K562 (cell line): Measurements from ENCODE around the gene RFNG. TPM values are rescaled to one million over a fixed set of nuclear protein-coding genes. Genes with fewer than 3 reads are reported as not detected.

ENCODE experiments used
- ATAC-seq: fragments of 200-7000 bp; cut with Tn5 transposase; 3 replicates; pipeline ENCODE4 v1.9.1; 2020; ENCODE audit warnings: moderate library complexity
- BruUV-seq: library from RNA; stranded (reverse); fragments of 400-500 nt; replicated peaks from 2 replicates; lab custom pipeline; 2021; lab: Mats Ljungman, UMichigan
- CTCF ChIA-PET: fragments of 300-600 bp; formaldehyde crosslinking; extraction: SDS; loops from one replicate; lab custom pipeline; 2021; ENCODE audit warnings: low intra/inter-chr PET ratio; lab: Yijun Ruan, JAX
- POLR2A ChIA-PET: fragments of 300-600, 350-650 bp; sonication (Branson Sonifier 250); formaldehyde crosslinking; extraction: SDS; loops from one replicate; lab custom pipeline; 2021; ENCODE audit warnings: antibody characterized with exemption, inconsistent platforms; lab: Yijun Ruan, JAX
- DNase-seq, 4 experiments: peaks; one replicate each; pipeline versions ENCODE4 v3.0.0 to v3.0.0-alpha.2; 2011 to 2018; ENCODE audit warnings: low spot score in 3 of 4, mixed read lengths in 3 of 4; ENCODE audit errors: extremely low read depth in 1 of 4
- FAIRE-seq: peaks from 2 replicates; lab custom pipeline; 2011; peaks lifted over from hg19 to GRCh38; lab: Jason Lieb, UNC
- H2AFZ ChIP-seq: 2 replicates; pipeline ENCODE4 v1.6.0; 2011; ENCODE audit warnings: low read depth, low read length, control low read depth, inconsistent platforms
- H3K27ac ChIP-seq: fragments of 200-600 bp; 3 replicates; pipeline ENCODE4 v1.8.0; 2011; ENCODE audit warnings: low read depth, mild to moderate bottlenecking, control low read depth, inconsistent platforms, low read length, moderate library complexity, mixed read lengths; ENCODE audit errors: extremely low read depth
- H3K27me3 ChIP-seq, 2 experiments: fragments of 300-600 bp in 1 of 2; 2 replicates in 1 of 2; 3 replicates in 1 of 2; pipeline versions ENCODE4 v1.6.0 to v1.8.0; 2011; ENCODE audit warnings: inconsistent platforms in 2 of 2, low read length in 2 of 2, mild to moderate bottlenecking in 1 of 2, mixed read lengths in 1 of 2, moderate library complexity in 1 of 2; ENCODE audit not compliant: control insufficient read depth in 2 of 2, insufficient read depth in 2 of 2
- H3K36me3 ChIP-seq: fragments of 300-600 bp; 3 replicates; pipeline ENCODE4 v1.8.0; 2011; ENCODE audit warnings: mild to moderate bottlenecking, low read length, inconsistent platforms; ENCODE audit not compliant: control insufficient read depth, insufficient read depth
- H3K4me1 ChIP-seq, 2 experiments: fragments of 200-600 bp in 1 of 2; replicated peaks in 1 of 2; 2 replicates in 1 of 2; 3 replicates in 1 of 2; pipeline versions ENCODE4 v1.5.1 to v1.8.0; 2011; ENCODE audit warnings: inconsistent platforms in 2 of 2, low read length in 2 of 2, mild to moderate bottlenecking in 1 of 2, mixed read lengths in 1 of 2, moderate library complexity in 1 of 2; ENCODE audit not compliant: control insufficient read depth in 2 of 2, insufficient read depth in 2 of 2
- H3K4me2 ChIP-seq: 2 replicates; pipeline ENCODE4 v1.6.1; 2011; ENCODE audit warnings: low read length, control low read depth, inconsistent platforms, mixed read lengths; ENCODE audit not compliant: insufficient read depth
- H3K4me3 ChIP-seq: fragments of 200-600 bp; sonication (generic), shearing (Covaris generic); 2 replicates; pipeline ENCODE4 v1.5.1; 2016; ENCODE audit warnings: control low read depth, inconsistent platforms
- H3K79me2 ChIP-seq: fragments of 200-600 bp; 3 replicates; pipeline ENCODE4 v1.8.0; 2011; ENCODE audit warnings: low read length, inconsistent platforms; ENCODE audit not compliant: control insufficient read depth, insufficient read depth
- H3K9ac ChIP-seq, 2 experiments: 2 replicates each; pipeline versions ENCODE4 v1.6.0 to v1.6.1; 2011; ENCODE audit warnings: low read depth in 2 of 2, low read length in 2 of 2, control low read depth in 1 of 2, inconsistent platforms in 1 of 2, mild to moderate bottlenecking in 1 of 2, mixed read lengths in 1 of 2; ENCODE audit not compliant: insufficient read depth in 1 of 2
- H3K9me1 ChIP-seq: one replicate; pipeline ENCODE4 v1.6.0; 2011; ENCODE audit warnings: inconsistent platforms, mild to moderate bottlenecking, low read length, moderate library complexity; ENCODE audit not compliant: control insufficient read depth, insufficient read depth
- H3K9me3 ChIP-seq: replicated peaks from 2 replicates; pipeline ENCODE4 v1.5.1; 2011; ENCODE audit warnings: low read depth, low read length, inconsistent platforms; ENCODE audit not compliant: control insufficient read depth, insufficient read depth
- H4K20me1 ChIP-seq: replicated peaks from 2 replicates; pipeline ENCODE4 v1.6.1; 2011; ENCODE audit warnings: low read length, inconsistent platforms, mixed read lengths; ENCODE audit not compliant: control insufficient read depth, insufficient read depth
- CTCFL ChIP-seq: IDR thresholded peaks from 2 replicates; pipeline ENCODE4 v1.6.1; 2011; ENCODE audit warnings: borderline replicate concordance, low read depth, mild to moderate bottlenecking, moderate library complexity, low read length; ENCODE audit not compliant: insufficient read depth, poor library complexity, severe bottlenecking
- GATA2 ChIP-seq: sonication (generic); formaldehyde crosslinking; IDR thresholded peaks from 2 replicates; pipeline ENCODE4 v1.4.0; 2020; ENCODE audit warnings: mild to moderate bottlenecking, missing genetic modification reagents
- HNRNPH1 ChIP-seq: fragments of 200-400 bp; formaldehyde crosslinking; optimal IDR thresholded peaks from 2 replicates; pipeline ENCODE3; 2017; ENCODE audit warnings: low read depth, mild to moderate bottlenecking, low read length, moderate library complexity
- HNRNPL ChIP-seq: fragments of 200-400 bp; formaldehyde crosslinking; IDR thresholded peaks from 2 replicates; pipeline ENCODE4 v1.6.1; 2017; ENCODE audit warnings: low read depth, mild to moderate bottlenecking, low read length
- NR2C2 ChIP-seq, 2 experiments: fragments of 200-800 bp in 1 of 2; sonication (Bioruptor generic) in 1 of 2; sonication (generic) in 1 of 2; formaldehyde crosslinking in 1 of 2; IDR thresholded peaks; 2 replicates each; pipeline versions ENCODE4 v1.6.1 to v1.8.0; 2016 to 2022; ENCODE audit warnings: mild to moderate bottlenecking in 1 of 2, missing compliant biosample characterization in 1 of 2, missing genetic modification characterization in 1 of 2, missing genetic modification reagents in 1 of 2
- PATZ1 ChIP-seq: fragments of 250-450 bp; sonication (Bioruptor Pico); IDR thresholded peaks from 2 replicates; pipeline ENCODE4 v1.5.0; 2020; ENCODE audit warnings: mild to moderate bottlenecking, borderline replicate concordance
- PML ChIP-seq: IDR thresholded peaks from 2 replicates; pipeline ENCODE4 v1.6.1; 2012; ENCODE audit warnings: low read length, inconsistent platforms
- POLR2A ChIP-seq: fragments of 450-650 bp; conservative IDR thresholded peaks from 2 replicates; pipeline ENCODE4 v1.6.1; 2016
- PPARD ChIP-seq: fragments of 250-450 bp; sonication (Bioruptor Pico); IDR thresholded peaks from 2 replicates; pipeline ENCODE4 v1.8.0; 2022; ENCODE audit warnings: inconsistent platforms, mild to moderate bottlenecking, moderate library complexity
- RBFOX2 ChIP-seq: fragments of 200-400 bp; formaldehyde crosslinking; IDR thresholded peaks from 2 replicates; pipeline ENCODE4 v1.6.1; 2017; ENCODE audit warnings: low read depth, mild to moderate bottlenecking, low read length, moderate library complexity
- RBM22 ChIP-seq: fragments of 200-400 bp; formaldehyde crosslinking; IDR thresholded peaks from 2 replicates; pipeline ENCODE4 v1.6.1; 2018; ENCODE audit warnings: low read length, low read depth; ENCODE audit not compliant: poor library complexity, severe bottlenecking
- SMAD4 ChIP-seq: fragments of 250-450 bp; sonication (Bioruptor Pico); conservative IDR thresholded peaks from 2 replicates; pipeline ENCODE4 v1.8.0; 2021; ENCODE audit warnings: inconsistent platforms, mild to moderate bottlenecking, moderate library complexity
- SUPT5H ChIP-seq: fragments of 450-650 bp; IDR thresholded peaks from 2 replicates; pipeline ENCODE4 v1.6.1; 2016
- ZBTB7A ChIP-seq: IDR thresholded peaks from 2 replicates; pipeline ENCODE4 v1.6.1; 2011; ENCODE audit warnings: low read depth, mild to moderate bottlenecking, low read length, moderate library complexity, borderline replicate concordance; ENCODE audit not compliant: control insufficient read depth
- ZNF143 ChIP-seq: sonication (generic); formaldehyde crosslinking; IDR thresholded peaks from 2 replicates; pipeline ENCODE4 v1.9.0; 2022; ENCODE audit warnings: mild to moderate bottlenecking, missing genetic modification reagents
- ZNF354B ChIP-seq: fragments of 250-450 bp; sonication (Bioruptor Pico); IDR thresholded peaks from 2 replicates; pipeline ENCODE4 v1.4.0; 2020
- WGBS: fragments of 100-300 bp; shearing (Covaris generic); methylation state at CpG from one replicate; pipeline ENCODE4 v1.1.6; 2016; ENCODE audit warnings: low coverage, mixed read lengths; ENCODE audit not compliant: insufficient coverage; ENCODE audit errors: missing lambda C conversion rate; 5-methylcytosine and 5-hydroxymethylcytosine counted together
- in situ Hi-C: fragments of 300-500 bp; cut with MboI; formaldehyde crosslinking; loops from 4 replicates; pipeline ENCODE4 v1.15.0; 2018; ENCODE audit warnings: inconsistent platforms, mixed read lengths
- intact Hi-C: fragments of 100-400 bp; cut with micrococcal nuclease; formaldehyde crosslinking; loops from 2 replicates; pipeline ENCODE4 v1.14.2; 2022
- polyA plus RNA-seq, 8 experiments: library from polyadenylated mRNA; depleted of rRNA in 4 of 8; stranded (reverse) in 5 of 8; unstranded in 3 of 8; fragments of >200 nt; fragmentation: Nextera tagmentation in 2 of 8; fragmentation: Illumina TruSeq in 1 of 8; extraction: Ambion mirVana in 2 of 8; extraction: Trizol in 1 of 8; gene quantifications; 2 replicates each; pipeline versions ENCODE4 v1.2.1 to v1.2.3, GENCODE V29; 2011 to 2014; ENCODE audit warnings: inconsistent platforms in 1 of 8, missing spikeins in 1 of 8
- total RNA-seq, 7 experiments: library from RNA; depleted of rRNA in 6 of 7; stranded (reverse); fragments of >200 nt in 6 of 7; fragmentation: Illumina TruSeq in 2 of 7; extraction: Trizol in 2 of 7; gene quantifications; 2 replicates each; pipeline versions ENCODE4 v1.2.1 to v1.2.3, GENCODE V29; 2011 to 2021; ENCODE audit warnings: low replicate concordance in 1 of 7

Gene RFNG
- total and polyA plus RNA-seq, 9 of the 15 experiments (the other 6 are each of a cell fraction or from before 2014, with no cell fraction given) = 0.32 to 32.8 (median 9.5) TPM

- no peaks in the 10 kb centered on the region for H3K27me3 ChIP-seq
- H3K9ac ChIP-seq = peak overlapping the region in 1 of 2 experiments; percentile 45; a peak in 1 of 4 replicates
- ChIA-PET CTCF (no interaction called here), POLR2A (interaction anchor here (0.9 to 5.9 kb wide), 5 partner anchors 8 to 23 kb away, joined by 3 to 52 read pairs (median 4); no protein-coding TSS in a partner anchor)
- H3K4me2 ChIP-seq = no peak overlapping the region
- no peak for DNase-seq
- no peaks in the 10 kb centered on the region for H3K9me1 ChIP-seq
- H2AFZ ChIP-seq = no peak overlapping the region
- H3K27ac ChIP-seq = no peak overlapping the region
- peaks cover 14% of the 10 kb centered on the region for H4K20me1 ChIP-seq
- in situ Hi-C loops = no loop called here
- ATAC-seq = no peak
- no peak for FAIRE-seq
- intact Hi-C loops = no loop called here
- peaks cover 16% of the 10 kb centered on the region; the same call in 2 of the 3 replicates for H3K79me2 ChIP-seq
- H3K36me3 ChIP-seq = peaks cover 99% of the 10 kb centered on the region; the same call in 2 of the 3 replicates
- H3K4me3 ChIP-seq = no peak overlapping the region
- 97% methylated on average over 22 of the region's 25 CpGs for WGBS
- no peaks in the 10 kb centered on the region for H3K9me3 ChIP-seq
- H3K4me1 ChIP-seq = peaks cover 0 to 62% of the 10 kb centered on the region in 2 experiments; a peak in 1 of 5 replicates
- no TSS peak for BruUV-seq
- no peak for TF ChIP-seq NR2C2 (CRISPR knock-in tag; IDR thresholded peaks at IDR 0.05)
- TF ChIP-seq NR2C2 (tag; IDR thresholded peaks at IDR 0.05) = no peak
- TF ChIP-seq PML = peak; percentile 30; the same call in 1 of the 2 replicates
- no peak for TF ChIP-seq CTCFL
- peak; percentile 71 for TF ChIP-seq RBM22
- no peak for TF ChIP-seq SMAD4
- no peak for TF ChIP-seq PATZ1
- TF ChIP-seq HNRNPL = no peak
- TF ChIP-seq SUPT5H = peak; percentile 15; the same call in 1 of the 2 replicates
- no peak for TF ChIP-seq HNRNPH1
- TF ChIP-seq RBFOX2 = peak; percentile 72
- no peak for TF ChIP-seq GATA2 (CRISPR knock-in tag)
- TF ChIP-seq PPARD = no peak
- TF ChIP-seq ZNF354B (CRISPR knock-in tag) = no peak
- TF ChIP-seq ZNF143 (CRISPR knock-in tag) = no peak
- peak; percentile 19; the same call in 1 of the 2 replicates for TF ChIP-seq ZBTB7A
- TF ChIP-seq POLR2A = peak; percentile 57
These were observed 34.5 kb upstream of the RFNG start for GRCh38 chr17:82085931-82086764.
